G401 (cell line): ENCODE results near the gene TCF12. TPM values are rescaled to one million over a fixed set of nuclear protein-coding genes. Genes with fewer than 3 reads are reported as not detected.
A peak's percentile ranks its signal among the peaks of the same experiment; 100 is the strongest.
"Not testable (repeated sequence)": the region's sequence is repeated elsewhere in the genome, so short reads cannot be mapped to it uniquely, and the experiment has no call there.

Experiments
- DNase-seq: peaks from one replicate; pipeline ENCODE4 v3.0.0-alpha.2; 2015; ENCODE audit warnings: low spot score
- in situ Hi-C: cut with HindIII; loops from 2 replicates; pipeline ENCODE4 v1.10.0; 2016; ENCODE audit warnings: low sequenced_read_pairs, mixed read lengths
- total RNA-seq: library from RNA; depleted of rRNA; stranded (reverse); fragments of >200 nt; shearing (Covaris generic); gene quantifications from 2 replicates; pipeline ENCODE4 v1.2.3, GENCODE V29; 2014

The TCF12 gene
- total RNA-seq, 1 experiment from 2014 or later, result 55.3 TPM

DNA sequence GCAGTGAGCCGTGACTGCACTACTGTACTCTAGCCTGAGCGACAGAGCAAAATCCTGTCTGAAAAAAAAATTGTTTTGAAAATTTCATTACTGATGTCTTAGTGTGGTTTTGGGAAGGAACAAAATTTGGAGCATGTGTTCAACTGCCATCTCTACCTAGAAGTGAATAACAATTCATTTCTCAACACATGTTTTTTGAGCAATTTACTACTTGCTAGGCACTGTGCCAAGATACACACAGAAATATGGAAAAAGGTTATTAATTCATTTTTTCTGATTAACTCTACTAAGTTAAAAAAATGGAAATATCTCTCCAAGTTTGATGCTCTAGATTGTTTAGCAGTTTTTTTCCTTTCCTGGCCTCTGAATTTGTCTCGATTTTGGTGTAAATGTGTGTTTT, 5.2 kb upstream of the TCF12 start:
- in situ Hi-C loops, result no loop called here
- no peak for DNase-seq

GRCh38 chr15:56913670-56914069, 4.8 kb upstream of the TCF12 start:
- no peak for DNase-seq
- in situ Hi-C loops, result no loop called here

- in situ Hi-C loops, result no loop called here
- DNase-seq, result no peak
These were observed 2.6 kb upstream of the TCF12 start for GRCh38 chr15:56915888-56916287.

DNA sequence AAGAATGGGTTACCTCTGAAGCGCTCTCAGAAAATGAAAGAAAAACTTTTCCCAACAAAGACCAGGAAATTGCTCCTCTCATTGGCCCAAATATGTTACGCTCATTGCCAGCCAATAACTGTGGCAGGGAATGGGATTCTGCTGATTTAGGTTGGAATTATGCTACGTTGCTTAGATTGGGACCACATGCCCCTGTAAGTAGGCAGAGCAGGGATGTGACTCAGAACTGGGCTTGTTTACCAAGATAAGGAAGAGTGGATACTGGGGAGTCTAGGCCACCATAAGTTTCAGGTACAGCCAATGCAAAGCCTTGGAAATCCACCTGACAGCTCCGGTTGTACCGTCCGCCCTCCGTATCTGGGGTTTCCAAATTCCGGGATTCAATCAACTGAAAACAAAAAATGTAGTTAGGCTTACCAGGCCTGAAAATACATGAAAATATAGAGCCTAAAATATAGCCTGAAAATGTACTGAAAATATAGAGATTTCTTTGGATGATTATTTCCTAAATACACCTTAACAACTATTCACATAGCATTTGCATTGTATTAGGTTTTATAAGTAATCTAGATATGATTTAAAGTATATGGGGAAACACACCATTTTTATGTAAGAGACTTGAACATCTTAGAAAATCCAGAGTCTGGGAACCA, 1.5 kb upstream of the TCF12 start:
- in situ Hi-C loops, result no loop called here
- DNase-seq, result no peak

DNA sequence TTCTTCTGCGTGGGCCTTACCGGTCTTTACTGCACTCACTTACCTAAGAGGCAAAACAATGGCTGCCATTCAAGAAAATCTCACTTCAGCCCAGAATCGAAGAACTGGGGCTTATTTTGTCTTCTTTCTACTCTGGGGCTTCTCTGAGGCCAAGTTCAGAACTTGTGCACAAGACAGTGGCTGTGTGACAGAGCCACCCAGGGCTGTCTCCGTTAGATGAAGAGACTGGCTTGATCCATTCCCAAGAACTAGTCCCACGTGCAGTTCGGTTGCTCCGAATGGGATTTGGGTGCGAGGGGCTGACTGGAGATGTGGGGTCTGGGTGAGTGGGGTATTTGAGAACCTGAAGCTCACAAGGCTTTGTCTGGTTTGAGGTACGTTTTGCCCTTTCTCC, 795 bp upstream of the TCF12 start:
- in situ Hi-C loops, result no loop called here
- peak; percentile 57 for DNase-seq

- DNase-seq, result peak; percentile 30
- in situ Hi-C loops, result no loop called here
These were observed 676 bp downstream of the TCF12 start for GRCh38 chr15:56919031-56919608.

- in situ Hi-C loops, result no loop called here
- DNase-seq, result peak; percentile 40
These were observed 1.3 kb downstream of the TCF12 start for GRCh38 chr15:56919609-56920366.

DNA sequence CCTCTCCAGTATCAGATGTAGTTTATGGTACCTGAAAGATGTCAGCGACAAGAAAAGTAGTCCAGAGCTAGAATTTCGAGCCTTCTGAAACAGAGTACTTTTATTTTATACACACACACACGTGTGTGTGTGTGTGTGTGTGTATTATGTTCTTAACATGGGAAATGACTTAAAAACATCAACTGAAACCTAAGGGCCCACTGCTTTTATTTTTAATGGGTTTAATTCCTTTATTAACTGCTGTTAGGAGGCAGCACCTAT, 1.9 kb downstream of the TCF12 start:
- in situ Hi-C loops, result no loop called here
- DNase-seq, result peak; percentile 18

- in situ Hi-C loops, result no loop called here
- no peak for DNase-seq
These were observed 4.7 kb downstream of the TCF12 start for GRCh38 chr15:56923174-56923591.

GRCh38 chr15:56927816-56928215, 9.4 kb downstream of the TCF12 start:
- in situ Hi-C loops, result no loop called here
- no peak for DNase-seq

DNA sequence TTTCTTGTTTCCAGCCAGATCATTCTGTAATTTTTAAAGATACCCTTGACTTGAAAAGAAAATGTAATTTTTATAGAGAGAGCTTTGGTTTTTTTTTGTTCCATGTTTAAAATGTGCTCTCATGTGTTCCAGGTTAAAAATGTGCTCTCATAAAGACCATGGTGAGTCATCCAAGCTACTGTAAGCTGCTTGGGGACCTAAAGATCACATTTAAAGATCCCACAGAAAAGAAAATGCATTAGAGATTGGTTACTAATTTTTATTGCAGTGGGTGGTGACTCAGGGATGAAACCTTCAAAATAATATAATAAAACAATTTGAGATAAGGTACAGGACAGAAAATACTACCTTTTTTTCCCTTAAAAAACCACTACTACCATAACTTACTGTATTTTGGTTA, 11.0 kb downstream of the TCF12 start:
- in situ Hi-C loops, result no loop called here
- no peak for DNase-seq

DNA sequence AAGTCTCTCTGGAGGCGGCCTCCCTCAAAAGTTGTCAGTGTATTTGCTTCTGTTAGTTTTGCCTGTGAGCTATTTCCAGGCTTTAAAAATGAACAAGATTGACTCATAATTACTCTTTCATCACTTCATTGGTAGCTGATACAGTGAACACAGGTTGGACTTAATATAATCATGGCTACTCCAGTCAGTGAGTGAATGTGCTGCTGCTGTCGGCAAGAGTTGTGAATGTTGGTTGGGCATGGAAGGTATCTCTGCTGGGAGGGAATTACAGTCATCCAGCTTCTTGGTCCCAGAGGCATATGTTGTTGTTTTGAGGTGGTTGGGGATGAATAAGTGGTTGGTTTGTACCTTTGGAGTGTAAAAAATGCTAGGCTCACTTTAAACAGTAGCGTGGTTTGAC, 11.5 kb downstream of the TCF12 start:
- no peak for DNase-seq
- in situ Hi-C loops, result no loop called here

GRCh38 chr15:56930669-56931313, 12.3 kb downstream of the TCF12 start:
- DNase-seq, result no peak
- in situ Hi-C loops, result no loop called here

DNA sequence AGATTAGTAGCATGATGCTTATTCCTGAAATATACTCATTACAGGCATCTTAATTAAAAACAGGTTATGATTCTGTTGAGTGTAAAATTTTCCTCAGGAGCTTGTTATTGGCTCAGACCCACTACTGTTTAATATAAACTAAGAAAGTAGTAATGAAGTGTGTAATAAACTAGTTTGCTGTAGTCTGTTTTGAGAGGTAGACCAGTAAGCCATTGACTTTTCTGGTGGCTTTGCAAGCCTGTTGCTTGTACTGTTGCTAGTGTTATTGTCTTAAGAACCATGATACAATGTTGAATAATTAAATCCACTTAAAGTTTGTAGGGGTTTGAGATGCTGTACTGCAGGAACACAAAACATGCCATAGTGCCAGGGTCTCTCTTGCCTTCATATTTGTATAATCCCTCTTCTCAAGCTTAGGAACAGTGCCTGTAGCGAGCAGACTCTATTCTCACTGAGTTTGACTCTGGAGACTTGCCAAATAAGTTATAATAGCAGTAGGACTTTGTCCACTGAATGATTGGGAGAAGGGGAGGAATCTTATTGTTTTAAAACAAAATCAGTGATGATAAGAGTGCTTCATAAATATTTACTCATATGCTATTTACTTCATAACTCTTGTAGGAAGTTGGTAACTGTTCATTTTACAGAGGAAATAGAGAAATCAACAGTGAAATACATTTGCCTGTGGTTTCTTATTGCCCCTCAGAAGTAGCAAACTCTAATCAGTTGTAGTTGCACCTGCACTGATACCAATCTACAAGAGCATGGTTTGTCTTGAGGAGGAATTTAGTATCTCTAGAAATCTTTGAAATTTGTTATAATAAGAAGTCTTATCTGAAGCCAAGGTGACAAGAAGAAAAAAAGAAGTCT, 13.4 kb downstream of the TCF12 start:
- in situ Hi-C loops, result no loop called here
- DNase-seq, result no peak

GRCh38 chr15:56932509-56932868, 14.0 kb downstream of the TCF12 start:
- in situ Hi-C loops, DNase-seq: not testable (repeated sequence)

DNA sequence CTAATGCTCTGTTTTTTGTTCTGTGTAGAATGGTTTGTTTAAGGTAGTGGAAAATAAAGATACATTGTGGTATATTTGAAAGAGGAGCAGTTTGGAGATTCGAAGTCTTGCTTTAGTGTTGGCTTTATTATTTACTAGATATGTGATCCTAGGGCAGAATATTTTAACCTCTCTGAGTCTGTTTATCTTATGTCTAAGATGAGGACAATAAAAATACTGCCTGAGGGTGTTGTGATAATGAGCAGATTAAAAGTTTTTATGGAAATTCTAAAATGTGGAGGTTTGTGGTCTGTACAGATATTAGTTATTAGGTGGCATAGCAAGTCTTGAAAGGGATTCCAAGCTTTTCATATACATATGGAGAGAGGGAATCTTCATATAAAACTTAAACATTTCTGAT, 15.0 kb downstream of the TCF12 start:
- DNase-seq, result no peak
- in situ Hi-C loops, result no loop called here

DNA sequence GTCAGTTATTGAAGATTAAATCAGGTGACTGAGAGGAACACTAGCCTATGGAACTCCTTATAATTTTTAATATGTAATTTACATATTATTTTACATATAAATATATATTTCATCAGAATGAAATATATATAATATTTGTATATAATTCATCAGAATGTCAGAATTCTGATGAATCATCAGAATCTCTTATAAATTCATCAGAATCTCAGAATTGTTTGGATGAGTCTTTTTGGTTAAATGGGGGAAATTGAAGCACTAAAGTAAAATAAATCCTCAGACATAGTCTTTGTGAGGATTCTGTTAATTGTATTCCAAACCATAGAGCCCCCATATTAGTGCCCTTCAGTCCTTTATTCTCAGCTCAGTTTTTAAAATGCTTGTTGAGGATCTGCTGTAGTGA, 15.4 kb downstream of the TCF12 start:
- in situ Hi-C loops, result no loop called here
- DNase-seq, result no peak

- no peak for DNase-seq
- in situ Hi-C loops, result no loop called here
These were observed 15.8 kb downstream of the TCF12 start for GRCh38 chr15:56934269-56934668.

- in situ Hi-C loops, result no loop called here
- DNase-seq, result no peak
These were observed 18.5 kb downstream of the TCF12 start for GRCh38 chr15:56936929-56937328.

- in situ Hi-C loops, result no loop called here
- DNase-seq, result no peak
These were observed 20.8 kb downstream of the TCF12 start for GRCh38 chr15:56939257-56939656.
